NB4 (cell line): ENCODE data around the gene IER5.
A peak's percentile ranks its signal among the peaks of the same experiment; 100 is the strongest.

Experiments
- DNase-seq: peaks from one replicate; pipeline ENCODE4 v3.0.0; 2010; ENCODE audit warnings: low read depth
- H3K4me3 ChIP-seq: one replicate; pipeline ENCODE4 v1.5.1; 2011; ENCODE audit warnings: mild to moderate bottlenecking, low read depth, low read length, moderate library complexity
- MYC ChIP-seq: IDR thresholded peaks from 2 replicates; pipeline ENCODE4 v1.6.1; 2011; ENCODE audit warnings: low read depth, low read length
- POLR2A ChIP-seq: IDR thresholded peaks from 2 replicates; pipeline ENCODE4 v1.6.1; 2011; ENCODE audit warnings: mild to moderate bottlenecking; ENCODE audit not compliant: insufficient read length; ENCODE audit errors: extremely low read depth
- TF ChIP-seq, protein P1 (sequence below): IDR thresholded peaks from one replicate; pipeline ENCODE4 v1.5.1; 2012; ENCODE audit warnings: low read depth, low read length
- TF ChIP-seq, protein P2 (sequence below): IDR thresholded peaks from 2 replicates; pipeline ENCODE4 v1.6.1; 2011; ENCODE audit warnings: low read depth, low read length

Gene IER5

DNA sequence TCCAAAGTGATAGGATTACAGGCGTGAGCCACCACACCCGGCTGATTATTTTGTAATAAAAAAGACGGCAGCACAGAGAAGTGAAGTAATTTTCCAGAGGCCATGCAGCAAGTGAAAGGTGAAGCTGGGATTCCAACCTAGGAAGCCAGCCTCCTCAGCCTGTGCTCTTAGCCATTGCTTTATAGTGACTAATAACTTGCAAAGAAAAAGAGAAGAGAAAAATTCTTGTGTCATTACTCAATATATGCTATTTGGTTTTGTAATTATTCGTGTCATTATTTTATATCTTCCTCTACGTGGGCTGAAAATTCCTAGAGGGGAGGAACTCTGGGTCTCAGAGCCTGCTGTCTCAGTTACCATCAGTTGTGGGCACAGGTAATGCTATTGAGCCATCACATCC, 1.6 kb upstream of the IER5 start:
- TF ChIP-seq, protein P1, sequence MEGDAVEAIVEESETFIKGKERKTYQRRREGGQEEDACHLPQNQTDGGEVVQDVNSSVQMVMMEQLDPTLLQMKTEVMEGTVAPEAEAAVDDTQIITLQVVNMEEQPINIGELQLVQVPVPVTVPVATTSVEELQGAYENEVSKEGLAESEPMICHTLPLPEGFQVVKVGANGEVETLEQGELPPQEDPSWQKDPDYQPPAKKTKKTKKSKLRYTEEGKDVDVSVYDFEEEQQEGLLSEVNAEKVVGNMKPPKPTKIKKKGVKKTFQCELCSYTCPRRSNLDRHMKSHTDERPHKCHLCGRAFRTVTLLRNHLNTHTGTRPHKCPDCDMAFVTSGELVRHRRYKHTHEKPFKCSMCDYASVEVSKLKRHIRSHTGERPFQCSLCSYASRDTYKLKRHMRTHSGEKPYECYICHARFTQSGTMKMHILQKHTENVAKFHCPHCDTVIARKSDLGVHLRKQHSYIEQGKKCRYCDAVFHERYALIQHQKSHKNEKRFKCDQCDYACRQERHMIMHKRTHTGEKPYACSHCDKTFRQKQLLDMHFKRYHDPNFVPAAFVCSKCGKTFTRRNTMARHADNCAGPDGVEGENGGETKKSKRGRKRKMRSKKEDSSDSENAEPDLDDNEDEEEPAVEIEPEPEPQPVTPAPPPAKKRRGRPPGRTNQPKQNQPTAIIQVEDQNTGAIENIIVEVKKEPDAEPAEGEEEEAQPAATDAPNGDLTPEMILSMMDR, result no peak
- TF ChIP-seq, protein P2, sequence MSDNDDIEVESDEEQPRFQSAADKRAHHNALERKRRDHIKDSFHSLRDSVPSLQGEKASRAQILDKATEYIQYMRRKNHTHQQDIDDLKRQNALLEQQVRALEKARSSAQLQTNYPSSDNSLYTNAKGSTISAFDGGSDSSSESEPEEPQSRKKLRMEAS, result no peak
- no peak for TF ChIP-seq POLR2A
- no peak overlapping the region for H3K4me3 ChIP-seq
- no peak for DNase-seq

DNA sequence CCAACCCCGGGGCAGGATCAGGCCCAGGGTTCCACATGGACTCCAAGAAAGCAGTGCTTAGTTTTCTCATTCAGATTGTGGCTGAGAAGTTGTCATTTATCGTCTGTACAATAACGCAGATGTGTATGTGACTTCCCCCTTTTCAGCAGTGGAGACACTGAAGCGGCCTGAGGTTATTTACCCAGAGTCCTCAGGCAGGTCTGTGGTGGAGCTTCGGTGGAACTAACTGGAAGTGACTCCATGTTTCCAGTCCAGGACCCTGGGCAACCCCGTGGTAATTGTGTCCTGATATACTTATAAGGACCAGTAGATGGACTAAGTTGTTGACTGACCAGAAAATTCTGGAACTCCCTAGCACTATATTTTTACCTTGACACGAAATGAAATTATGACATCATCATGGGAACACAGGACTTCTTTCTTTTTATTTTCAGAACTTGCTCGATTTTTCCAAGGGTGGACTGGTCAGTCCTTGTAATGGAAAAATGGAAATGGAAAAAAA, 1.0 kb upstream of the IER5 start:
- H3K4me3 ChIP-seq, result peak overlapping the region; percentile 0
- peak; percentile 87 for DNase-seq

DNA sequence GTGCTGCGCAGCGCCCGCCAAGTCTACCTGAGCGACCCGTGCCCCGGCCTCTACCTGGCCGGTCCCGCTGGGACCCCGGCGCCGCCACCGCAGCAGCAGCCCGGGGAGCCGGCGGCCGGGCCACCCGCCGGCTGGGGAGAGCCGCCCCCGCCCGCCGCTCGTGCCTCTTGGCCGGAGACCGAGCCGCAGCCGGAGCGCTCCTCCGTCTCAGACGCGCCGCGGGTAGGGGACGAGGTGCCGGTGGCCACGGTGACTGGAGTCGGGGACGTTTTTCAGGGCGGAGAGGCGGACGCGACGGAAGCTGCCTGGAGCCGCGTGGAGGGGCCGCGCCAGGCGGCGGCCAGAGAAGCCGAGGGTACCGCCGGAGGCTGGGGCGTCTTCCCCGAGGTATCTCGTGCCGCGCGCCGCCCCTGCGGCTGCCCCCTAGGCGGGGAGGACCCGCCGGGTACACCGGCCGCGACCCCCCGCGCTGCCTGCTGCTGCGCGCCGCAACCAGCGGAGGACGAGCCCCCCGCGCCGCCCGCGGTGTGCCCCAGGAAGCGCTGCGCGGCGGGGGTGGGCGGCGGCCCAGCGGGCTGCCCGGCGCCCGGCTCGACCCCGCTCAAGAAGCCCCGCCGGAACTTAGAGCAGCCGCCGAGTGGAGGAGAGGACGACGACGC, 646 bp downstream of the IER5 start:
- DNase-seq, result peak; percentile 55
- TF ChIP-seq POLR2A, result no peak
- TF ChIP-seq, protein P2, result no peak
- TF ChIP-seq, protein P1, result no peak
- TF ChIP-seq MYC, result no peak

More for the DNA sequence above, 1.0 kb upstream of the IER5 start:
- TF ChIP-seq MYC, result no peak

DNA sequence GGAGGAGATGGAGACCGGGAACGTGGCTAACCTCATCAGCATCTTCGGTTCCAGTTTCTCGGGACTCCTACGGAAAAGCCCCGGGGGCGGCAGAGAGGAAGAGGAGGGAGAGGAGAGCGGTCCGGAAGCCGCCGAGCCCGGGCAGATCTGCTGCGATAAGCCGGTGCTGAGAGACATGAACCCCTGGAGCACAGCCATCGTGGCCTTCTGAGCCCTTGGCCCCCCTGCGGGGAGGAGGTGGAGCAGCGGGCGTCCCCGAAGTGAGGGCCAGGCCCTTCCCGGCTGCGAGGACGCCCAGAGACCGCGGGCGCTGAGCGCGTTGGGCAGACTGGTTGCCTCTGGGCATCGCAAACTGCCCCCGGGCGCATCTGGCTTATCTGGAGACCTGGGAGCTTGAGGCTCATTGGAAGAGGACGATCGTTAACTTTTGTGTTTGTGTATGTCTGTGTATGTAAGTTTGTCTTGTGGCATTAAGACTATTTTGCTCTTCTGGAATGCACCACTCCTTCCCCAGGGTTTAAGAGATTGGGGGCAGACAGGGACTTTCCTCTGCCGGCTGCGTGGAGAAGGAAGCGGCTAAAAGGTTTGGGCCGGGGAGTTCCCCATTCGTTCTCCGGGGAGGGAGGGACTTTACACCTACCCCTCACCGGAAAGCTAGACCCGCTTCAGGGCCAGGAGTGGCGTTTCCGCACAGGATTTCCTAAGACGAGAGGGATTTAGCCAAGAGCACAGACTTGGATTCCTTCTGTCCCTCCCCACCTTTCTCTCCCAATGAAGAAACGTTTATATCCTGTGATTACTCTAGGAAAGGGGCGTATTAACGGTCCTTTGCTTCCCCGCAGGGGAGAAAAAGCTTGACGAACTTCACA, 1.4 kb downstream of the IER5 start:
- peak; percentile 80 for DNase-seq

More for the DNA sequence above, 646 bp downstream of the IER5 start:
- H3K4me3 ChIP-seq, result peak overlapping the region; percentile 94

DNA sequence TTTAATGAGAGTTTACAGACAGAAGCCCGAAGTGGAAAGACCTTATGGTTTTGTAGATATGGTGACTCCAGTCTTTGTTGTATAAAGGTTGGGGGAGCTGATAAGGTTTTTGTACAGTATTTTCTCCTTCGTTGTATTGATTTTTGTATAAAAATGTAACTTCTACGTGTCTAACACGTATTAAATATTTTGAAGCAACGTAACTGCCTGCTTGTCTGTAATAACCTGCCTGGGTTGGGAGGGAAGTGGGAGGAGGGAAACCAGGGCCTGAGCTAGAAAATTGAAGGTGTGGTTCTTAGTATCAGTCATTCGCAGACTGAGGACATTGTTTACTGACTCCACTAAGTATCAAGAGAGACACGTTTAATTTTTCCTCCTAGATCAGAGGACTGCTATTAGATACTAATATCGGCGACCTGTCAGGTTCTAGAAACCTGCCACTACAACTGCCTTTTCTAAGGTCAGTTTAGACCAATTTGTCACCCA, 2.2 kb downstream of the IER5 start:
- H3K4me3 ChIP-seq, result peak overlapping the region; percentile 94
- DNase-seq, result peak; percentile 24
- TF ChIP-seq, protein P1, result no peak
- TF ChIP-seq POLR2A, result no peak
- TF ChIP-seq, protein P2, result no peak
- no peak for TF ChIP-seq MYC

More for the DNA sequence above, 1.4 kb downstream of the IER5 start:
- H3K4me3 ChIP-seq, result peak overlapping the region; percentile 94
- peak; percentile 14; the same call in 1 of the 2 replicates for TF ChIP-seq MYC
- TF ChIP-seq, protein P2, result no peak
- TF ChIP-seq POLR2A, result no peak
- TF ChIP-seq, protein P1, result no peak
